Measurements from ENCODE around the gene ZNF414. TPM values are rescaled to one million over a fixed set of nuclear protein-coding genes. Genes with fewer than 3 reads are reported as not detected.

ZNF414 gene
- total and polyA plus RNA-seq, 10 of the 15 experiments (the other 5 are each of a cell fraction or from before 2014, with no cell fraction given), result 0.16 to 23.7 (median 5.3) TPM; not detected in 1

DNA sequence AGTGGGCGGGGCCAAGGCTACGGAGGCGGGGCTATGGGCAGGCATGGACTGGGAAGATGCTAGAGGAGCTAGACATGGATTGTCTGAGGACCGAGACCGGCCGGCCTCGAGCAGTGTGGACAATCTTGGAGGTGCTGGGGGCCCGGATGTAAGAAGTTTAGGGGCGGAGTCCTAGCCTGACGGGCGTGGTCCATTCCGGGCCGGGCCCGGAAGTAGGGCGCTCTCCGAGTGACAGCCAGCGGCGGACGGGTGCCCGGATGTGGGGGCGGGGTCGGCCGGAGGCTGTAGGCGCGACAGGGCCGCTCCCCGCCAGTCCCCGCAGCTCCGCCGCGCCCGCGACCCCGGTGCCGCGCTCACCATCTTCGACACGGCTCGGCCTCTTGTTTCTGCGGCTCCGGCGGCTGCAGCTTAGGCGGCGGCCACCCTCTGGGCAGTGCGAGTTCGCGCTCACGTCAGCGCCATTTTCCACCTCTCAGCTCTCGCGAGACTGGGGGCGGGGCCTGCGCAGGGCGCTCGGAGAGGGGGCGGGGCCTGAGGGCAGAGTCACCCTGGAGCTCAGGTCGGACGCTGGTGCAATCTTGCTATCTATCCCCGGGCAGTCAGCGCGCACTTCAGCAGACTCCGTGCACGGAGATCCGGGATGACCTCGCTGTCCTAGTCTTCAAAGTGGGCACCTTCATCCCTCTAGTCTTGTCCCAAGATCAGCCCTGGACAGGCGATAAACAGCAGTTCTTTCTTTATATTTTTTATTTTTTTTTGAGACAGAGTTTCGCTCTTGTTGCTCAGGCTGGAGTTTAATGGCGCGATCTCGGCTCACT, at the start of gene ZNF414 (continued):
- TF ChIP-seq RAD21 (IDR thresholded peaks at IDR 0.05; ENCODE audit: insufficient read depth, low read depth, low read length), result no peak
- no peak for TF ChIP-seq PAX5 (IDR thresholded peaks at IDR 0.05; ENCODE audit: borderline replicate concordance, low read depth, low read length)
- TF ChIP-seq NFIC (IDR thresholded peaks at IDR 0.05; ENCODE audit: low read depth, low read length), result no peak
- TF ChIP-seq TCF12 (IDR thresholded peaks at IDR 0.05; ENCODE audit: low read depth, low read length), result no peak
- TF ChIP-seq PML (IDR thresholded peaks at IDR 0.05; ENCODE audit: low read length), result peak; percentile 74; the same call in 1 of the 2 replicates
- no peak for TF ChIP-seq MYC (IDR thresholded peaks at IDR 0.05; ENCODE audit: insufficient read depth, insufficient read length, insufficient replicate concordance, low read length, severe bottlenecking)
- TF ChIP-seq, protein P1, sequence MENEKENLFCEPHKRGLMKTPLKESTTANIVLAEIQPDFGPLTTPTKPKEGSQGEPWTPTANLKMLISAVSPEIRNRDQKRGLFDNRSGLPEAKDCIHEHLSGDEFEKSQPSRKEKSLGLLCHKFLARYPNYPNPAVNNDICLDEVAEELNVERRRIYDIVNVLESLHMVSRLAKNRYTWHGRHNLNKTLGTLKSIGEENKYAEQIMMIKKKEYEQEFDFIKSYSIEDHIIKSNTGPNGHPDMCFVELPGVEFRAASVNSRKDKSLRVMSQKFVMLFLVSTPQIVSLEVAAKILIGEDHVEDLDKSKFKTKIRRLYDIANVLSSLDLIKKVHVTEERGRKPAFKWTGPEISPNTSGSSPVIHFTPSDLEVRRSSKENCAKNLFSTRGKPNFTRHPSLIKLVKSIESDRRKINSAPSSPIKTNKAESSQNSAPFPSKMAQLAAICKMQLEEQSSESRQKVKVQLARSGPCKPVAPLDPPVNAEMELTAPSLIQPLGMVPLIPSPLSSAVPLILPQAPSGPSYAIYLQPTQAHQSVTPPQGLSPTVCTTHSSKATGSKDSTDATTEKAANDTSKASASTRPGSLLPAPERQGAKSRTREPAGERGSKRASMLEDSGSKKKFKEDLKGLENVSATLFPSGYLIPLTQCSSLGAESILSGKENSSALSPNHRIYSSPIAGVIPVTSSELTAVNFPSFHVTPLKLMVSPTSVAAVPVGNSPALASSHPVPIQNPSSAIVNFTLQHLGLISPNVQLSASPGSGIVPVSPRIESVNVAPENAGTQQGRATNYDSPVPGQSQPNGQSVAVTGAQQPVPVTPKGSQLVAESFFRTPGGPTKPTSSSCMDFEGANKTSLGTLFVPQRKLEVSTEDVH (IDR thresholded peaks at IDR 0.05; ENCODE audit: low read depth, partially characterized antibody), result no peak
- TF ChIP-seq, protein P2, sequence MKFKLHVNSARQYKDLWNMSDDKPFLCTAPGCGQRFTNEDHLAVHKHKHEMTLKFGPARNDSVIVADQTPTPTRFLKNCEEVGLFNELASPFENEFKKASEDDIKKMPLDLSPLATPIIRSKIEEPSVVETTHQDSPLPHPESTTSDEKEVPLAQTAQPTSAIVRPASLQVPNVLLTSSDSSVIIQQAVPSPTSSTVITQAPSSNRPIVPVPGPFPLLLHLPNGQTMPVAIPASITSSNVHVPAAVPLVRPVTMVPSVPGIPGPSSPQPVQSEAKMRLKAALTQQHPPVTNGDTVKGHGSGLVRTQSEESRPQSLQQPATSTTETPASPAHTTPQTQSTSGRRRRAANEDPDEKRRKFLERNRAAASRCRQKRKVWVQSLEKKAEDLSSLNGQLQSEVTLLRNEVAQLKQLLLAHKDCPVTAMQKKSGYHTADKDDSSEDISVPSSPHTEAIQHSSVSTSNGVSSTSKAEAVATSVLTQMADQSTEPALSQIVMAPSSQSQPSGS (IDR thresholded peaks at IDR 0.05; ENCODE audit: low read length), result no peak
- TF ChIP-seq, protein P3, sequence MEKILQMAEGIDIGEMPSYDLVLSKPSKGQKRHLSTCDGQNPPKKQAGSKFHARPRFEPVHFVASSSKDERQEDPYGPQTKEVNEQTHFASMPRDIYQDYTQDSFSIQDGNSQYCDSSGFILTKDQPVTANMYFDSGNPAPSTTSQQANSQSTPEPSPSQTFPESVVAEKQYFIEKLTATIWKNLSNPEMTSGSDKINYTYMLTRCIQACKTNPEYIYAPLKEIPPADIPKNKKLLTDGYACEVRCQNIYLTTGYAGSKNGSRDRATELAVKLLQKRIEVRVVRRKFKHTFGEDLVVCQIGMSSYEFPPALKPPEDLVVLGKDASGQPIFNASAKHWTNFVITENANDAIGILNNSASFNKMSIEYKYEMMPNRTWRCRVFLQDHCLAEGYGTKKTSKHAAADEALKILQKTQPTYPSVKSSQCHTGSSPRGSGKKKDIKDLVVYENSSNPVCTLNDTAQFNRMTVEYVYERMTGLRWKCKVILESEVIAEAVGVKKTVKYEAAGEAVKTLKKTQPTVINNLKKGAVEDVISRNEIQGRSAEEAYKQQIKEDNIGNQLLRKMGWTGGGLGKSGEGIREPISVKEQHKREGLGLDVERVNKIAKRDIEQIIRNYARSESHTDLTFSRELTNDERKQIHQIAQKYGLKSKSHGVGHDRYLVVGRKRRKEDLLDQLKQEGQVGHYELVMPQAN (conservative IDR thresholded peaks at IDR 0.05), result peak; percentile 78; the same call in 1 of the 2 replicates
- TF ChIP-seq CBX5 (IDR thresholded peaks at IDR 0.05; ENCODE audit: low read depth), result no peak
- TF ChIP-seq SIX5 (IDR thresholded peaks at IDR 0.05; ENCODE audit: low read depth, low read length, severe bottlenecking), result peak; percentile 14
- no peak for TF ChIP-seq FOS (IDR thresholded peaks at IDR 0.05; ENCODE audit: borderline replicate concordance, extremely low read depth, insufficient read length)
- peak; percentile 88 for TF ChIP-seq LARP7 (IDR thresholded peaks at IDR 0.05)
- TF ChIP-seq BRCA1 (IDR thresholded peaks at IDR 0.05; ENCODE audit: low read depth, low read length), result peak; percentile 88
- no peak for TF ChIP-seq MEF2B (IDR thresholded peaks at IDR 0.05; ENCODE audit: partially characterized antibody, poor library complexity, severe bottlenecking)
- TF ChIP-seq, protein P4, sequence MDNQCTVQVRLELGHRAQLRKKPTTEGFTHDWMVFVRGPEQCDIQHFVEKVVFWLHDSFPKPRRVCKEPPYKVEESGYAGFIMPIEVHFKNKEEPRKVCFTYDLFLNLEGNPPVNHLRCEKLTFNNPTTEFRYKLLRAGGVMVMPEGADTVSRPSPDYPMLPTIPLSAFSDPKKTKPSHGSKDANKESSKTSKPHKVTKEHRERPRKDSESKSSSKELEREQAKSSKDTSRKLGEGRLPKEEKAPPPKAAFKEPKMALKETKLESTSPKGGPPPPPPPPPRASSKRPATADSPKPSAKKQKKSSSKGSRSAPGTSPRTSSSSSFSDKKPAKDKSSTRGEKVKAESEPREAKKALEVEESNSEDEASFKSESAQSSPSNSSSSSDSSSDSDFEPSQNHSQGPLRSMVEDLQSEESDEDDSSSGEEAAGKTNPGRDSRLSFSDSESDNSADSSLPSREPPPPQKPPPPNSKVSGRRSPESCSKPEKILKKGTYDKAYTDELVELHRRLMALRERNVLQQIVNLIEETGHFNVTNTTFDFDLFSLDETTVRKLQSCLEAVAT (IDR thresholded peaks at IDR 0.05), result peak; percentile 86
- TF ChIP-seq JUNB (IDR thresholded peaks at IDR 0.05), result no peak
- no peak for TF ChIP-seq EZH2 (IDR thresholded peaks at IDR 0.05; ENCODE audit: borderline replicate concordance, control insufficient read depth, low read depth, low read length)
- TF ChIP-seq POLR2AphosphoS2 (IDR thresholded peaks at IDR 0.05; ENCODE audit: low read depth, low read length), result peak; percentile 91
- no peak for TF ChIP-seq NFYB (IDR thresholded peaks at IDR 0.05; ENCODE audit: insufficient read depth, low read depth, low read length)
- TF ChIP-seq, protein P5, sequence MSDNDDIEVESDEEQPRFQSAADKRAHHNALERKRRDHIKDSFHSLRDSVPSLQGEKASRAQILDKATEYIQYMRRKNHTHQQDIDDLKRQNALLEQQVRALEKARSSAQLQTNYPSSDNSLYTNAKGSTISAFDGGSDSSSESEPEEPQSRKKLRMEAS (IDR thresholded peaks at IDR 0.05; ENCODE audit: low read depth, low read length), result peak; percentile 9; the same call in 1 of the 2 replicates
- no peak for TF ChIP-seq TCF7 (IDR thresholded peaks at IDR 0.05; ENCODE audit: borderline replicate concordance)

Data from GM12878 (cell line).